Activated T-cell treated with anti-CD3 and anti-CD28 coated beads for 1 hour (primary cell): ENCODE measurements around the gene COQ2.
"Not testable (repeated sequence)": the region's sequence is repeated elsewhere in the genome, so short reads cannot be mapped to it uniquely, and the experiment has no call there.

Experiments used
- DNase-seq: peaks from one replicate; pipeline ENCODE4 v3.0.0-alpha.2; 2020; ENCODE audit warnings: low read depth

Gene COQ2

DNA sequence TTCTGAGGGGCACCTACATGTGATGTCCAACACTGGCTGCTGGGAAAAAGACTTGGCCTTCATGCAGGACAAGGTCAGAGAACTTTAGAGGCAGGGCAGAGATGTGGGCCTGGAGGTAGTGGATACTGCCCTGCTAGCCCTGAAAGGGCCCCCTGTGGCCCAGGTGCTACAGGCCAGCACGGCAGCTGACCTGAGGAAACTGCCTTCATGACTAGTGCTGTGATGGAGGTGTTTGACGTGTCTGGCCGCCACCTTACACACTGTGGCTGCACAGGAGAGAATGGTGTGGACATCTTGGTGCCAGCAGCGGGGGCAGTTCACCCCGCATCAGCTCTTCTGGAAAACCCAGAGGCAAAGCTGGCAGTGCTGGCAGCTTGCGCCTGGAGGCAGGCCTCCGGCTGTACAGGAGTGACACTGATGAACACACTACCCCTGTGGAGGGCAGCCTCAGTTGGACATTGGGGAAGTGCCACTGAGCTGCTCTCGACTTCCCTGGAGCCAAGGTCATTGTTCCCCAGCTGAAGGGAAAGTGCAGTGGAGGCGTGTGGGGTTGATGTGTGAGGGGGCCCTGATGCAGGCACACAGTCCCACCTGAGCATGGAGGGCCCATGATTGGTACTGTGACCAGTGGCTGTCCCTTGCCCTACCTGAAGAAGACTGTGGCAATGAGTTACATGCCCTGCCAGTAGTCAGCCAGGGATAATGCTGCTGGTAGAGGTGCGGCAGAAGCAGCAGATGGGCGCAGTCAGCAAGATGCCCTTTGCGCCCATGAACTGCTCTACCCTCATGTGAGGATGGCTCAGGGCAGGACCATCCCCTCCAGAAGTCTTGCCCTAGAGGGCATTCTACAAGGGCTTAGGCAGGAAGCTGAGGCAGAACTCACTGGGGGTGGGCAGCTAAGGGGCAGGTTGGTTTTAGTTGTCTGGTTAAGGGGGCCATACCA lies 36.9 kb downstream of the COQ2 start:
- DNase-seq: no peak

- no peak for DNase-seq
Observed at GRCh38 chr4:83241132-83241531, 43.5 kb downstream of the COQ2 start.

DNA sequence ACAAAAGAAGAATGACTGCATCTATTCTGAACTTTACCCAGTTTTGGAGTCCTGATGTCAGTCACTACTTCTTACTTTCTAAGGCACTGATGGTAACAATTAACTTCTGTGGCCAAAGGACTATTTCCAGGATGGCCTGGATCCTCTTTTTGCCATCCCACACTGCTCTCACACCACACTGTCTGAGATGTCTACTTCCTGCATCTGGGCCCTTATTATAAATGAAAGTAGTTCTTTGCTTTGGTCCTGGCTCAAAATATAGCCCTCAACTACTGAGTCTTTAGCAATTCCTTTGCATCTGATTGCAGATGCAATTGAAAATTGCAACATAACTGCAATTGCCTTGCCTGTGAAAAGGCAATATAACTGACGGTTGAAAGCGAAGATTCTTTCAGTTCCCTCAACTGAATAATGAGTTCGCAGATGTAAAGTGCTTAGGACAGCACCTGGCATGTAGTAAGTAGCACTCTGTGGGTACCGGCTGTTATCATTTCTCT lies 44.2 kb downstream of the COQ2 start:
- DNase-seq: no peak

GRCh38 chr4:83238393-83239248 lies 46.0 kb downstream of the COQ2 start:
- DNase-seq: no peak

DNA sequence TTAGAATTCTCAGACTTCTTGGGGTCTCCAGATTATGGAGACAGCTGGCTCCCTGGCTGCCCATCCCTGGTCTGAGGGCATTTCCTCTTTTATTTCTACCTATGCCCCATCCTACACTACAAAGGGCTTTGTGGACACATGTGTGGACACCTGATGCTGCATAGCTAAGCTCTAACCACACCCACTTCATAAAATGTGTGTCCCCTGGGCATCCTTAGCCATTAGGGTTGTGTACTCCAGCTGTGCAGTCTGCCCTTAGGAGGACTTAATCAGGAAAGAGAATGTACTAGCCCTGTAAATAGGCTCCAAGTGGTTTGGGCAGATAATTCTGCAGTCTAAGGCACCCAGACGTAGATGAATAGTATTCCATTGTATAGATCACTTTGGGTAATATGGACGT lies 47.0 kb downstream of the COQ2 start:
- DNase-seq: no peak

- not testable (repeated sequence) for DNase-seq
Observed at GRCh38 chr4:83235645-83236133, 48.9 kb downstream of the COQ2 start.

DNA sequence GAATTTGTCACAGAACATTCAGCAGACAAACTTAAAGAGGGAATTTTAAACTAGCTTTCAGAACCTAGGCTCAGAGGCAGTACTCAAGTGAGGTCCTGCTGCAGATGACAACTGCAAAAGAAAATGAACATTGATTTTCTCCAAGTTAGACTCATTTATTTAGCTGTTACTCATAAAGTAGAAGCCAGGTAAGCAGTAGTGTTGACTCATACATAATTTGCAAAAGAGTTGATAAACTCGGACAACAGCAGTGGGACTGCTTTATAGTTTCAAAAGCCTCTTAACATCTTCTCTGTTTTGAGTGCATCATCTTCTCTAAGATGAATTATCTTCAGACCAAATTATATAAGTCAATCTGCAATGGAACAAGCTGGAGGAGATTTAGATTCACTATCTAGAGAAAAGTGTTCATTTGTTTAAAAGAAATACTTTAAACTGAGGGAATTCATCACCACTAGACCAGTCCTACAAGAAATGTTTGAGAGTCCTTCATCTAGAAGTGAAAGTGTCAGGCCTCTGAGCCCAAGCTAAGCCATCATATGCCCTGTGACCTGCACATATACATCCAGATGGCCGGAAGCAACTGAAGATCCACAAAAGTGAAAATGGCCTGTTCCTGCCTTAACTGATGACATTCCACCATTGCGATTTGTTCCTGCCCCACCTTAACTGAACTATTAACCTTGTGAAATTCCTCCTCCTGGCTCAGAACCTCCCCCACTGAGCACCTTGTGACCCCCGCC lies 49.5 kb downstream of the COQ2 start:
- no peak for DNase-seq

GRCh38 chr4:83234387-83234786 lies 50.2 kb downstream of the COQ2 start:
- not testable (repeated sequence) for DNase-seq

GRCh38 chr4:83232082-83232481 lies 52.5 kb downstream of the COQ2 start:
- DNase-seq: no peak

DNA sequence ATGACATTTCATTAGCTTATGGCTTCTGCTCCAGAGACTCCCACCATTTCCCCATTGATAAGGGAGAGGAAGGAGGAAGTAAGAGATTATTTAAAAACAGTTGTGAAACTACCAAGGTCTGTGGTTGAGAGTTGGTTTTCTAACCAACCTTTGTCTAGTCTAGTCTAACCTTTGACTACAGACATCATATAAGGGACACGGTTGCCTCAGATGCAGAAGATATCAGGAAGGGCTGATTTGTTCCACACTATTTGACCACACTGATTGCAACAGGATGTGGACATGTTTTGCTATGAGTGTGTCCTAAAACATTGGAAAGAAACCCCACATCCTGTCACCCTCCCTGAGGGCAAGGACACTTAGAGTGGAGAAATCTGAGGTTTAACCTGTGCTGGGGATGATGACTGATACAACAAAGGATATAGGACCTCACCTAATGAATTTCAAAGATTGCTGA lies 53.0 kb downstream of the COQ2 start:
- no peak for DNase-seq

DNA sequence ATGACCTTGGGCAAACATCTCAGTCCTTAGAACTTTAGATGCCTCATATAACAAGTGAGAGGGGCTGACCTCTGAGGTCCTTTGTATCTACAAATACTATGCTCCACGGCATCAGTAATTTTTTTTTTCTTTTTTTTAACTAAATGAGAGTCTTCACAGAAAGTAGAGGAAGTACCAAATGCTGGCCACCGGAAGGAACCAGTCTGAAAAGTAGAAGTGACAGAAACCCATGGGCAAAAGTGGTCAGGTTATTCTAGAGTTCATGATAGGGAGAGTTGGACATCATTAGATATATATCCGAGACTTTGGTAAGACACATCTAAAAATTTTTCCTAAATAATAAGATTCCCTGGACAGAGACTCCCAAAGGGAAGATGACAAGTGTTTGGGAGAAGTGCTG lies 53.7 kb downstream of the COQ2 start:
- no peak for DNase-seq

DNA sequence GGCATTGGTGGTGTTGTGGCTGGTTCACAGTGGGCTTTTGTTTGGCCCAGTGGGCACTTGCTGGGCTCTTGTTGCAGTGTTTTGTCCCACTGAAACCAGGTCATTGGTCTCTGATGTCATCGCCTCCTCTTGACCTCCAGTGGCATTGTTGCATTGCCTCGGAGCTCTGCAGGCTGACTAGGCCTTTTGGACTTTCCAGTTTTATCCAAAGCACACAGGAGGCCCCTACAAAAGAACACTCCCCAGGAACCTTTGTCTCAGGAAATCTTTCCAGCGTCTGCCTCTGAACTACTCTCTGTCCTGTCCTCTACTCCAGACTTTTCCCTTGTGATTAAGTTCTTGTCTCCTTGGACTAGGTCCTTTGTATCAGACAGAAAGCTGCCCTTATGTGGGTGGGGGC lies 54.8 kb downstream of the COQ2 start:
- no peak for DNase-seq

DNA sequence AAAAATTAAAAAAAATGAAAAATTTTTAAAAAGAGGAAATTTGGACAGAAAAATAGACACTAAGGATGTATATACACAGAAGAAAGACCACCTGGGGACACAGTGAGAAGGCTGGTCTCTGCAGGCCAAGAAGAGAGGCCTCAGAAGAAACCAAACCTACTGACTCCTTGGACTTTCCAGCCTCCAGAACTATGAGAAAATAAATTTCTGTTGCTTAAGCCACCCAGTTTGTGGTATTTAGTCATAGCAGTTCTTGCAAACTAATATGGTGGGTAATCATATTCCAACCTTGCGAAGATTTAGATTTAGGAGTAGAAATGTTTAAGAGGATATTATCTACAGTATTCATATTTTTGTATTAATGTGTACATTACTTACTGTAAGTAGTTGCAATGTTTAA lies 56.4 kb downstream of the COQ2 start:
- DNase-seq: no peak

GRCh38 chr4:83224502-83225197 lies 59.9 kb downstream of the COQ2 start:
- no peak for DNase-seq

GRCh38 chr4:83223781-83224180 lies 60.8 kb downstream of the COQ2 start:
- no peak for DNase-seq

DNA sequence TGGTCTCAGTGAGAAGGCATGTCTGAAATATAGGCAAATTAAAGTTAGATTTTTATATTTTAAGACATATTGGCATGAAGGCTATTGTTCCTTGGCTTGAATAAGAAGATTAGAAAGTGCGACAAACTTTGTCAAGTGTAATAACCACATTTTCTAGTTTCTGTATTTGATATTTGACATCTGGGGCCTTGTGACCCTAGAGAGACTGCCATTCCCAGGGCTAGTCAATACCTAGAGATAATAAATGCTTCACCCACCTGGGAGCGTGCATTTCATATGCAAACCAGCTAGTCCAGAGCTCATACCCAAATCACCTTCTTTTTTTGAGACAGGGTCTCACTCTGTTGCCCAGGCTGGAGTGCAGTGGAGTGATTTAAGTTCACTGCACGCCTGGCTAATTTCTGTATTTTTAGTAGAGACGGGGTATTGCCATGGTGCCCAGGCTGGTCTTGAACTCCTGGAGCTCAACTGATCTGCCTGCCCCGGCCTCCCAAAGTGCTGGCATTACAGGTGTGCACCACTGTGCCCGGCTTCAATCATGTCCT lies 62.6 kb downstream of the COQ2 start:
- DNase-seq: no peak

- no peak for DNase-seq
Observed at GRCh38 chr4:83219344-83220331, 65.0 kb downstream of the COQ2 start.

DNA sequence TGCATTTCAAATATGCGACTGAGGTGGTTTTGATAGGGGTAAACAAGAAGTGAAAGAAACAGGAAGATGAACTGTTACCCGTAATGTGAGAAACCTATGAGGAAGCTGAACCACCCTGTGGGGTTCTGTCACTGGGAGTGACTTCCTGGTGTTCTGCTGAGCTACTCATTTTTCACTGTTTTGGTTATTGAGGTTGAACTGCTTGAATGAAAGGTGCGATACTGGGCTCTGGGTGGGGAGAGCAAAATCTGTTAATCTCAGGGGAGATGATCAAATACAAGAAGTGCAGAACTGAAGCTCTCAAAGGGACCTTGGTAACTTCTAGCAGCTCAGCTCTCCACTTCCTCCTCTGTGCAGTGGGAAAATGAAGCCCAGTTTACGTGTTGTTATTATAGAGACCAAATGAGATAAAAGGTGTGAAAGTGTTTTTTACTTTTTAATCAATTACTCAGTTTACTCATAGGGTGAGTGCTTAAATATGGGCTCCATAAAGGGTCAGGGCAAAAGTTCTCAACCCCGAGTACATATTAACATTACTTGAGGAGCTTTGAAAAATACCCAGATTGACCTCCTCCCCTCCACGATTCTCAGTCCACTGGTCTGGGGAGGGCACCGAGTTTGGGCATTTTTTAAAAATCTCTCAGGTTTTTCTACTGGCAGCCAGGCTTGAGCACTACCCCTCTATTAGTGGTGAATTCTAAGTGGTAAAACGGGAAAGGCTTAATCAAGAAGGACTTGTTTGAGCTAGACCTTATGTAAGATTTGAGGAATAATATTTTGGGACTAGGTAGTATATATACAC lies 66.7 kb downstream of the COQ2 start:
- DNase-seq: peak; percentile 24
